Lung (tissue), 12 donors: ENCODE measurements around the gene ZNF330. TPM values are rescaled to one million over a fixed set of nuclear protein-coding genes. Genes with fewer than 3 reads are reported as not detected.
"Not testable (repeated sequence)": the region's sequence is repeated elsewhere in the genome, so short reads cannot be mapped to it uniquely, and the experiment has no call there.

Experiments
- ATAC-seq: fragments of 200-7000 bp; cut with Tn5 transposase; one replicate; pipeline ENCODE4 v1.9.1; 2020; ENCODE audit warnings: moderate number of reproducible peaks; ENCODE audit not compliant: insufficient read depth, low FRiP score
- DNase-seq, 3 donors: peaks; one replicate each; pipeline ENCODE4 v3.0.0-alpha.2; 2013 to 2017
- H3K27ac ChIP-seq, 2 donors: one replicate each; pipeline ENCODE4 v1.5.1; 2013; ENCODE audit warnings: mild to moderate bottlenecking in 2 of 2, moderate library complexity in 2 of 2, control low read depth in 1 of 2, inconsistent platforms in 1 of 2, low read depth in 1 of 2, low read length in 1 of 2
- H3K27me3 ChIP-seq, 3 donors: one replicate each; pipeline ENCODE4 v1.5.1; 2013; ENCODE audit warnings: low read length in 2 of 3; ENCODE audit not compliant: control insufficient read depth in 3 of 3, insufficient read depth in 3 of 3
- H3K36me3 ChIP-seq, 4 donors: one replicate each; pipeline ENCODE4 v1.5.1; 2013; ENCODE audit warnings: low read length in 4 of 4, mild to moderate bottlenecking in 1 of 4, moderate library complexity in 1 of 4; ENCODE audit not compliant: control insufficient read depth in 4 of 4, insufficient read depth in 4 of 4
- H3K4me1 ChIP-seq, 5 donors: one replicate each; pipeline ENCODE4 v1.5.1; 2013; ENCODE audit warnings: low read length in 5 of 5, mild to moderate bottlenecking in 2 of 5, moderate library complexity in 1 of 5; ENCODE audit not compliant: control insufficient read depth in 5 of 5, insufficient read depth in 5 of 5
- H3K4me3 ChIP-seq: one replicate; pipeline ENCODE4 v1.5.1; 2013; ENCODE audit warnings: mild to moderate bottlenecking, control low read depth, moderate library complexity
- H3K9ac ChIP-seq, 2 donors: one replicate each; pipeline ENCODE4 v1.5.1; 2013; ENCODE audit warnings: low read length in 2 of 2, control low read depth in 1 of 2; ENCODE audit not compliant: insufficient read depth in 1 of 2
- H3K9me3 ChIP-seq, 4 donors: one replicate each; pipeline ENCODE4 v1.5.1; 2013; ENCODE audit warnings: low read length in 3 of 4, mild to moderate bottlenecking in 1 of 4, moderate library complexity in 1 of 4; ENCODE audit not compliant: control insufficient read depth in 4 of 4, insufficient read depth in 3 of 4
- WGBS, 2 donors: extraction: QIAGEN DNeasy Blood & Tissue Kit; methylation state at CpG; one replicate each; pipeline ENCODE4 v1.1.7; 2013; 5-methylcytosine and 5-hydroxymethylcytosine counted together
- polyA plus RNA-seq, 2 donors: library from polyadenylated mRNA; stranded (reverse); fragments of 200-250 nt; gene quantifications; one replicate each; pipeline ENCODE4 v1.2.1, GENCODE V29; 2013
- total RNA-seq, 2 donors: library from RNA; depleted of rRNA in 1 of 2; stranded (reverse); fragments of >200 nt in 1 of 2; gene quantifications; one replicate each; pipeline ENCODE4 v1.2.1, GENCODE V29; 2014 to 2021
- TF ChIP-seq, protein P1 (sequence below): IDR thresholded peaks from 2 replicates; pipeline ENCODE4 v1.5.1; 2012; ENCODE audit warnings: mild to moderate bottlenecking; ENCODE audit errors: control extremely low read depth, extremely low read depth
- donor health status: control.
- donor health status: control.
- donor health status: Bipolar disorder and iron deficiency.
- donor health status: healthy.
- donor health status: DM: yes; HTN: yes; CAD: no.

ZNF330 gene
- total and polyA plus RNA-seq, 4 donors: 23.7 to 55.8 (median 37.3) TPM

DNA sequence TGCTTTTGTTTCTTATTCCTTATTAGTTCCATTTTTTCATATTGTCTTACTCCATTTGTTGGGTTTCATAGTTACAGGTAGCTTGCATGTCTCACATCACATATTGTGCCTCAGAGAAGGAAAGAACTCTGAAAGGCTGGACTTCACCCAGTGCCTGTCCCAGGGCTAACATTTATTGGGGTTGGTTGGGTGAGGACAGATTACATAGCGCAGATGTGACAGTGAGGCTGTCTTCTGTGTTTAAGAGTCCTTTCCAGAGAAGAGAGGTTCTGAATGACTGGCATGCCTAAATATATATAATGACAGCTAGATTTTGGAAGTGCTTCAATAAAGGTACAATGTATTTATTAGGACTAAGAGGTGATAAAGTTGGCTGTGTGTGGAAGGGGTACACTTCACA, 2.7 kb downstream of the ZNF330 start:
- Histone ChIP-seq H3K27me3 (no peaks in the 10 kb centered on the region), H3K27ac (no peak overlapping the region), H3K4me3 (no peak overlapping the region), H3K9me3 (no peaks in the 10 kb centered on the region), H3K36me3 (peaks cover 2 to 26% (median 16%) of the 10 kb centered on the region in 4 donors), H3K4me1 (peaks cover 0 to 8% (median 0%) of the 10 kb centered on the region in 5 donors), H3K9ac (no peak overlapping the region)
- 99 to 100% methylated on average over 1 of the region's 1 CpG for WGBS, 2 donors
- ATAC-seq (no peak), DNase-seq (no peak)
- TF ChIP-seq, protein P1, sequence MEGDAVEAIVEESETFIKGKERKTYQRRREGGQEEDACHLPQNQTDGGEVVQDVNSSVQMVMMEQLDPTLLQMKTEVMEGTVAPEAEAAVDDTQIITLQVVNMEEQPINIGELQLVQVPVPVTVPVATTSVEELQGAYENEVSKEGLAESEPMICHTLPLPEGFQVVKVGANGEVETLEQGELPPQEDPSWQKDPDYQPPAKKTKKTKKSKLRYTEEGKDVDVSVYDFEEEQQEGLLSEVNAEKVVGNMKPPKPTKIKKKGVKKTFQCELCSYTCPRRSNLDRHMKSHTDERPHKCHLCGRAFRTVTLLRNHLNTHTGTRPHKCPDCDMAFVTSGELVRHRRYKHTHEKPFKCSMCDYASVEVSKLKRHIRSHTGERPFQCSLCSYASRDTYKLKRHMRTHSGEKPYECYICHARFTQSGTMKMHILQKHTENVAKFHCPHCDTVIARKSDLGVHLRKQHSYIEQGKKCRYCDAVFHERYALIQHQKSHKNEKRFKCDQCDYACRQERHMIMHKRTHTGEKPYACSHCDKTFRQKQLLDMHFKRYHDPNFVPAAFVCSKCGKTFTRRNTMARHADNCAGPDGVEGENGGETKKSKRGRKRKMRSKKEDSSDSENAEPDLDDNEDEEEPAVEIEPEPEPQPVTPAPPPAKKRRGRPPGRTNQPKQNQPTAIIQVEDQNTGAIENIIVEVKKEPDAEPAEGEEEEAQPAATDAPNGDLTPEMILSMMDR: no peak

DNA sequence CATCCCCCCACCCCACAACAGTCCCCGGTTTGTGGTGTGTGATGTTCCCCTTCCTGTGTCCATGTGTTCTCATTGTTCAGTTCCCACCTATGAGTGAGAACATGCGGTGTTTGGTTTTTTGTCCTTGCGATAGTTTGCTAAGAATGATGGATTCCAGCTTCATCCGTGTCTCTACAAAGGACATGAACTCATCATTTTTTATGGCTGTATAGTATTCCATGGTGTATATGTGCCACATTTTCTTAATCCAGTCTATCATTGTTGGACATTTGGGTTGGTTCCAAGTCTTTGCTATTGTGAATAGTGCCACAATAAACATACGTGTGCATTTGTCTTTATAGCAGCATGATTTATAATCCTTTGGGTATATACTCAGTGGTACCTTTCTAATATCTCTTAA, 6.6 kb downstream of the ZNF330 start:
- H3K9me3 ChIP-seq, H3K4me1 ChIP-seq, ATAC-seq, H3K27me3 ChIP-seq, DNase-seq, H3K9ac ChIP-seq, H3K27ac ChIP-seq, H3K4me3 ChIP-seq: not testable (repeated sequence)
- 98% methylated on average over 5 of the region's 5 CpGs for WGBS, 2 donors
- peaks cover 10 to 51% (median 34%) of the 10 kb centered on the region in 4 donors for H3K36me3 ChIP-seq

DNA sequence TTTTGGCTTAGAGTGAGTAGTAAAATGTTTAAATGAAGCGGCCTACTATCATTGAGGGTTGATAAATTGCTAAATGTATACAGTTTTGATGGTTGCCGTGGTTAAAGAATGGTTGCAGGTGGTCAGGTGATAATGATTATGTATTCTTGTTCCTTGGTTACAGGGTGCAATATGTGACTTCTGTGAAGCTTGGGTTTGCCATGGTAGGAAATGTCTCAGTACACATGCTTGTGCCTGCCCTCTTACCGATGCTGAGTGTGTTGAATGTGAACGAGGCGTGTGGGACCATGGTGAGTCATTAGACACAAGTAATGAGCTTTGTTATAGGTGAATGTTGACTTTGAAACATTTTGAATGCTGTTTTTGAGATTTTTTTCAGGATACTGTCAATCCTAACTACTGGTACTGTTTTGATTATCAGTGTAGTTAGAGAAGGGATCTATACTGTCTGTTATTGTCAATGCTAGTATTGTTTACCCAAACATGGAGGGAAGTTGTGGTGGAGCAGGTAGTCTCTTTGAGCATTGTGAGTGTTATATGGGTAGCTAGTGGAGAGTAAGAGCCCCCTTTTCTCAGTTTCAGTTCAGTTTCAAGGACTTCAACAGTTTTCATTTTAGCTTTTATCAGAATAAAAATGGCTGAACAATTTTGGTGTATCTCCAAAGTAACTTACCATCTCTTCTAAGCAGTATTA, 8.9 kb downstream of the ZNF330 start:
- Histone ChIP-seq H3K36me3 (peaks cover 12 to 50% (median 41%) of the 10 kb centered on the region in 4 donors), H3K9ac (no peak overlapping the region), H3K9me3 (no peaks in the 10 kb centered on the region), H3K4me1 (no peaks in the 10 kb centered on the region), H3K4me3 (no peak overlapping the region), H3K27me3 (no peaks in the 10 kb centered on the region), H3K27ac (no peak overlapping the region)
- 92 to 95% methylated on average over 5 of the region's 5 CpGs for WGBS, 2 donors
- no peak for DNase-seq
- TF ChIP-seq, protein P1: no peak
- no peak for ATAC-seq

DNA sequence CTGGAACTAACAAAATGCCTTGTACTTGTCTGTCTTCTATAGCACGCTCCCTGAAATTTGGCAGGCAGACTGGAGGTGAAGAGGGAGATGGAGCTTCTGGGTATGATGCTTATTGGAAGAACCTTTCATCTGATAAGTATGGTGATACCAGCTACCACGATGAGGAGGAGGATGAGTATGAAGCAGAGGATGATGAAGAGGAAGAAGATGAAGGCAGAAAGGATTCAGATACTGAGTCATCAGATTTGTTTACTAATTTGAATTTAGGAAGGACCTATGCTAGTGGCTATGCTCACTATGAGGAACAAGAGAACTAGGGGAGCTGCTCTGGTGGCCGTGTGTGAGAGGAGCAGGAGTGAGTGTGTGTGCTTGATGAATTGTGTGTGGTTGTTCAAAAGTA, 13.0 kb downstream of the ZNF330 start:
- no peaks in the 10 kb centered on the region for H3K27me3 ChIP-seq
- TF ChIP-seq, protein P1: no peak
- no peak overlapping the region for H3K9ac ChIP-seq
- no peak for DNase-seq
- H3K27ac ChIP-seq: no peak overlapping the region
- ATAC-seq: no peak
- peaks cover 18 to 41% (median 35%) of the 10 kb centered on the region in 4 donors for H3K36me3 ChIP-seq
- H3K4me1 ChIP-seq: no peaks in the 10 kb centered on the region
- H3K4me3 ChIP-seq: no peak overlapping the region
- 92 to 96% methylated on average over 3 of the region's 3 CpGs for WGBS, 2 donors
- no peaks in the 10 kb centered on the region for H3K9me3 ChIP-seq
